BLaER1 (cell line): Measurements from ENCODE around the gene CXCL12.

Experiments
- H3K27ac ChIP-seq: shearing (Covaris generic); formaldehyde crosslinking; 2 replicates; pipeline ENCODE4 v1.8.1; 2022
- H3K27me3 ChIP-seq: shearing (Covaris generic); formaldehyde crosslinking; 2 replicates; pipeline ENCODE4 v1.8.1; 2022
- H3K36me3 ChIP-seq: shearing (Covaris generic); formaldehyde crosslinking; 2 replicates; pipeline ENCODE4 v1.8.1; 2022
- H3K4me1 ChIP-seq: shearing (Covaris generic); formaldehyde crosslinking; 2 replicates; pipeline ENCODE4 v1.8.1; 2022
- H3K4me2 ChIP-seq: shearing (Covaris generic); formaldehyde crosslinking; 2 replicates; pipeline ENCODE4 v1.8.1; 2022
- H3K4me3 ChIP-seq: shearing (Covaris generic); formaldehyde crosslinking; 2 replicates; pipeline ENCODE4 v1.8.1; 2022
- H3K9ac ChIP-seq: shearing (Covaris generic); formaldehyde crosslinking; 2 replicates; pipeline ENCODE4 v1.8.1; 2022
- H3K9me3 ChIP-seq: shearing (Covaris generic); formaldehyde crosslinking; 2 replicates; pipeline ENCODE4 v1.8.1; 2022
- H4K20me1 ChIP-seq: shearing (Covaris generic); formaldehyde crosslinking; 2 replicates; pipeline ENCODE4 v1.8.1; 2022
- Cebpa-rat ChIP-seq: shearing (Covaris generic); IDR thresholded peaks from 2 replicates; pipeline ENCODE4 v1.8.1; 2022

The CXCL12 gene

GRCh38 chr10:44385026-44385695, at the start of gene CXCL12:
Gene CXCL12 (minus strand): TSS chr10:44385097. CDS start chr10:44385005, 92 bp downstream.
- Histone ChIP-seq H3K27ac (no peak within 1 kb of the TSS), H3K27me3 (peaks cover 45% of the 10 kb centered on the region), H3K36me3 (no peaks in the 10 kb centered on the region), H3K4me1 (peaks cover 10% of the 10 kb centered on the region), H3K4me2 (peak within 1 kb of the TSS; percentile 97), H3K9me3 (no peaks in the 10 kb centered on the region), H4K20me1 (peaks cover 16% of the 10 kb centered on the region; the same call in 1 of the 2 replicates), H3K4me3 (peak within 1 kb of the TSS; percentile 65), H3K9ac (no peak within 1 kb of the TSS)
- no peak for TF ChIP-seq Cebpa-rat

GRCh38 chr10:44427479-44427878, 42.6 kb upstream of the CXCL12 start:
- Histone ChIP-seq H3K27me3 (no peaks in the 10 kb centered on the region), H3K4me3 (no peak overlapping the region), H4K20me1 (no peaks in the 10 kb centered on the region), H3K9ac (no peak overlapping the region), H3K36me3 (no peaks in the 10 kb centered on the region), H3K4me1 (peaks cover 11% of the 10 kb centered on the region), H3K9me3 (peaks cover 8% of the 10 kb centered on the region; the same call in 1 of the 2 replicates), H3K27ac (no peak overlapping the region), H3K4me2 (no peak overlapping the region)
- no peak for TF ChIP-seq Cebpa-rat

GRCh38 chr10:44427037-44427436, 42.1 kb upstream of the CXCL12 start:
- no peak for TF ChIP-seq Cebpa-rat
- Histone ChIP-seq H3K36me3 (no peaks in the 10 kb centered on the region), H3K9me3 (peaks cover 8% of the 10 kb centered on the region; the same call in 1 of the 2 replicates), H3K9ac (no peak overlapping the region), H3K27me3 (no peaks in the 10 kb centered on the region), H3K4me2 (no peak overlapping the region), H4K20me1 (no peaks in the 10 kb centered on the region), H3K4me3 (no peak overlapping the region), H3K4me1 (peaks cover 11% of the 10 kb centered on the region), H3K27ac (no peak overlapping the region)

GRCh38 chr10:44426247-44427034, 41.5 kb upstream of the CXCL12 start:
- H3K36me3 ChIP-seq: no peaks in the 10 kb centered on the region
- no peak for TF ChIP-seq Cebpa-rat
- 0 out of 2 replicates have a peak overlapping the region, but pooled peaks have one; percentile 42 for H3K4me2 ChIP-seq
- no peaks in the 10 kb centered on the region for H4K20me1 ChIP-seq
- H3K4me3 ChIP-seq: no peak overlapping the region
- H3K27ac ChIP-seq: no peak overlapping the region
- peaks cover 11% of the 10 kb centered on the region for H3K4me1 ChIP-seq
- no peak overlapping the region for H3K9ac ChIP-seq
- H3K9me3 ChIP-seq: peaks cover 8% of the 10 kb centered on the region; the same call in 1 of the 2 replicates
- H3K27me3 ChIP-seq: no peaks in the 10 kb centered on the region

- no peak overlapping the region for H3K9ac ChIP-seq
- H4K20me1 ChIP-seq: no peaks in the 10 kb centered on the region
- no peaks in the 10 kb centered on the region for H3K36me3 ChIP-seq
- H3K27me3 ChIP-seq: no peaks in the 10 kb centered on the region
- H3K4me2 ChIP-seq: peak overlapping the region; percentile 42
- no peak overlapping the region for H3K4me3 ChIP-seq
- no peak overlapping the region for H3K27ac ChIP-seq
- H3K9me3 ChIP-seq: peaks cover 8% of the 10 kb centered on the region; the same call in 1 of the 2 replicates
- no peak for TF ChIP-seq Cebpa-rat
- H3K4me1 ChIP-seq: peaks cover 21% of the 10 kb centered on the region
Observed at GRCh38 chr10:44425466-44425865, 40.6 kb upstream of the CXCL12 start.

GRCh38 chr10:44424957-44425356, 40.1 kb upstream of the CXCL12 start:
- Histone ChIP-seq H4K20me1 (no peaks in the 10 kb centered on the region), H3K36me3 (no peaks in the 10 kb centered on the region), H3K9me3 (peaks cover 4% of the 10 kb centered on the region; the same call in 1 of the 2 replicates), H3K27ac (no peak overlapping the region), H3K4me2 (peak overlapping the region; percentile 42; the same call in 1 of the 2 replicates), H3K4me1 (peaks cover 26% of the 10 kb centered on the region), H3K27me3 (no peaks in the 10 kb centered on the region), H3K4me3 (no peak overlapping the region), H3K9ac (no peak overlapping the region)
- no peak for TF ChIP-seq Cebpa-rat

- peaks cover 33% of the 10 kb centered on the region for H3K4me1 ChIP-seq
- H3K9me3 ChIP-seq: 0 out of 2 replicates have a peak, but pooled peaks cover 3% of the 10 kb centered on the region
- no peaks in the 10 kb centered on the region for H3K36me3 ChIP-seq
- no peak overlapping the region for H3K4me3 ChIP-seq
- H4K20me1 ChIP-seq: no peaks in the 10 kb centered on the region
- H3K27me3 ChIP-seq: no peaks in the 10 kb centered on the region
- H3K4me2 ChIP-seq: no peak overlapping the region
- H3K9ac ChIP-seq: no peak overlapping the region
- TF ChIP-seq Cebpa-rat: no peak
- no peak overlapping the region for H3K27ac ChIP-seq
Observed at GRCh38 chr10:44424298-44424697, 39.4 kb upstream of the CXCL12 start.

GRCh38 chr10:44422570-44423101, 37.7 kb upstream of the CXCL12 start:
- Histone ChIP-seq H4K20me1 (no peaks in the 10 kb centered on the region), H3K27me3 (no peaks in the 10 kb centered on the region), H3K36me3 (no peaks in the 10 kb centered on the region), H3K4me1 (peaks cover 33% of the 10 kb centered on the region), H3K4me2 (no peak overlapping the region), H3K9me3 (0 out of 2 replicates have a peak, but pooled peaks cover 3% of the 10 kb centered on the region), H3K9ac (no peak overlapping the region), H3K27ac (no peak overlapping the region), H3K4me3 (no peak overlapping the region)
- no peak for TF ChIP-seq Cebpa-rat

- no peaks in the 10 kb centered on the region for H4K20me1 ChIP-seq
- H3K4me2 ChIP-seq: no peak overlapping the region
- 0 out of 2 replicates have a peak, but pooled peaks cover 3% of the 10 kb centered on the region for H3K9me3 ChIP-seq
- peaks cover 33% of the 10 kb centered on the region for H3K4me1 ChIP-seq
- no peak for TF ChIP-seq Cebpa-rat
- H3K4me3 ChIP-seq: no peak overlapping the region
- no peak overlapping the region for H3K27ac ChIP-seq
- no peaks in the 10 kb centered on the region for H3K27me3 ChIP-seq
- no peaks in the 10 kb centered on the region for H3K36me3 ChIP-seq
- no peak overlapping the region for H3K9ac ChIP-seq
Observed at GRCh38 chr10:44422153-44422552, 37.3 kb upstream of the CXCL12 start.
